NCI-H1694 treated with DMSO at 0.1 percent for 48 hours (cell line): ENCODE data around the gene TRABD2B.

Source experiments
- DNase-seq: peaks from one replicate; lab custom pipeline; 2025; lab: John Stamatoyannopoulos, UW

TRABD2B gene

GRCh38 chr1:47935856-47936255, 61.3 kb downstream of the TRABD2B start:
- DNase-seq: no peak

GRCh38 chr1:47935163-47935562, 62.0 kb downstream of the TRABD2B start:
- no peak for DNase-seq

GRCh38 chr1:47934243-47934805, 62.9 kb downstream of the TRABD2B start:
- peak; percentile 80 for DNase-seq

- DNase-seq: no peak
Measured at GRCh38 chr1:47932743-47933142, 64.4 kb downstream of the TRABD2B start.

GRCh38 chr1:47931395-47931794, 65.8 kb downstream of the TRABD2B start:
- no peak for DNase-seq

- DNase-seq: no peak
Measured at GRCh38 chr1:47930210-47930840, 66.9 kb downstream of the TRABD2B start.

- no peak for DNase-seq
Measured at GRCh38 chr1:47927165-47927564, 70.0 kb downstream of the TRABD2B start.

GRCh38 chr1:47926461-47926999, 70.7 kb downstream of the TRABD2B start:
- DNase-seq: no peak

GRCh38 chr1:47924270-47925048, 72.7 kb downstream of the TRABD2B start:
- DNase-seq: no peak

- no peak for DNase-seq
Measured at GRCh38 chr1:47921935-47922415, 75.2 kb downstream of the TRABD2B start.

- DNase-seq: no peak
Measured at GRCh38 chr1:47919113-47919833, 77.9 kb downstream of the TRABD2B start.

- no peak for DNase-seq
Measured at GRCh38 chr1:47918257-47918867, 78.8 kb downstream of the TRABD2B start.

GRCh38 chr1:47917687-47918086, 79.5 kb downstream of the TRABD2B start:
- no peak for DNase-seq

- peak; percentile 54 for DNase-seq
Measured at GRCh38 chr1:47915677-47916353, 81.4 kb downstream of the TRABD2B start.

- DNase-seq: no peak
Measured at GRCh38 chr1:47914952-47915676, 82.1 kb downstream of the TRABD2B start.

GRCh38 chr1:47914218-47914938, 82.8 kb downstream of the TRABD2B start:
- DNase-seq: no peak

GRCh38 chr1:47913225-47913823, 83.9 kb downstream of the TRABD2B start:
- DNase-seq: no peak

GRCh38 chr1:47912756-47913155, 84.4 kb downstream of the TRABD2B start:
- no peak for DNase-seq

- DNase-seq: no peak
Measured at GRCh38 chr1:47911892-47912291, 85.3 kb downstream of the TRABD2B start.
